IPS-15b (cell line): ENCODE measurements around the gene LPIN2.
"Not testable (repeated sequence)": the region's sequence is repeated elsewhere in the genome, so short reads cannot be mapped to it uniquely, and the experiment has no call there.

Experiments
- H3K27me3 ChIP-seq: one replicate; pipeline ENCODE4 v1.6.1; 2013; ENCODE audit warnings: low read length; ENCODE audit not compliant: control insufficient read depth, insufficient read depth
- H3K36me3 ChIP-seq: one replicate; pipeline ENCODE4 v1.6.1; 2013; ENCODE audit warnings: low read length; ENCODE audit not compliant: control insufficient read depth, insufficient read depth
- H3K4me1 ChIP-seq: one replicate; pipeline ENCODE4 v1.6.1; 2013; ENCODE audit warnings: mild to moderate bottlenecking, low read length; ENCODE audit not compliant: control insufficient read depth, insufficient read depth
- H3K4me3 ChIP-seq: one replicate; pipeline ENCODE4 v1.5.1; 2013; ENCODE audit warnings: low read depth, low read length
- H3K9ac ChIP-seq: one replicate; pipeline ENCODE4 v1.6.1; 2013; ENCODE audit warnings: low read depth, mild to moderate bottlenecking, low read length
- H3K9me3 ChIP-seq: one replicate; pipeline ENCODE4 v1.6.1; 2013; ENCODE audit warnings: mild to moderate bottlenecking, low read length; ENCODE audit not compliant: control insufficient read depth, insufficient read depth

The LPIN2 gene

GRCh38 chr18:3040881-3041280, 27.9 kb upstream of the LPIN2 start:
- Histone ChIP-seq H3K36me3 (no peaks in the 10 kb centered on the region), H3K9me3 (no peaks in the 10 kb centered on the region), H3K4me1 (peaks cover 2% of the 10 kb centered on the region), H3K9ac (no peak overlapping the region), H3K27me3 (no peaks in the 10 kb centered on the region), H3K4me3 (no peak overlapping the region)

GRCh38 chr18:3040173-3040572, 27.2 kb upstream of the LPIN2 start:
- H3K4me3 ChIP-seq: no peak overlapping the region
- H3K36me3 ChIP-seq: no peaks in the 10 kb centered on the region
- H3K4me1 ChIP-seq: peaks cover 2% of the 10 kb centered on the region
- no peaks in the 10 kb centered on the region for H3K9me3 ChIP-seq
- H3K9ac ChIP-seq: no peak overlapping the region
- H3K27me3 ChIP-seq: no peaks in the 10 kb centered on the region

GRCh38 chr18:3037423-3037915, 24.5 kb upstream of the LPIN2 start:
- no peaks in the 10 kb centered on the region for H3K27me3 ChIP-seq
- H3K36me3 ChIP-seq: no peaks in the 10 kb centered on the region
- no peak overlapping the region for H3K9ac ChIP-seq
- no peak overlapping the region for H3K4me3 ChIP-seq
- peaks cover 2% of the 10 kb centered on the region for H3K4me1 ChIP-seq
- no peaks in the 10 kb centered on the region for H3K9me3 ChIP-seq

GRCh38 chr18:3036108-3036507, 23.2 kb upstream of the LPIN2 start:
- Histone ChIP-seq H3K27me3 (no peaks in the 10 kb centered on the region), H3K36me3 (no peaks in the 10 kb centered on the region), H3K9ac (no peak overlapping the region), H3K4me3 (no peak overlapping the region), H3K9me3 (no peaks in the 10 kb centered on the region), H3K4me1 (no peaks in the 10 kb centered on the region)

GRCh38 chr18:3035635-3036034, 22.7 kb upstream of the LPIN2 start:
- Histone ChIP-seq H3K9ac (no peak overlapping the region), H3K9me3 (no peaks in the 10 kb centered on the region), H3K27me3 (no peaks in the 10 kb centered on the region), H3K36me3 (no peaks in the 10 kb centered on the region), H3K4me1 (no peaks in the 10 kb centered on the region), H3K4me3 (no peak overlapping the region)

- Histone ChIP-seq H3K9me3 (no peaks in the 10 kb centered on the region), H3K4me3 (no peak overlapping the region), H3K36me3 (no peaks in the 10 kb centered on the region), H3K4me1 (no peaks in the 10 kb centered on the region), H3K9ac (no peak overlapping the region), H3K27me3 (no peaks in the 10 kb centered on the region)
These were observed 19.8 kb upstream of the LPIN2 start for GRCh38 chr18:3032721-3033120.

- Histone ChIP-seq H3K4me1 (peaks cover 3% of the 10 kb centered on the region), H3K27me3 (no peaks in the 10 kb centered on the region), H3K9me3 (no peaks in the 10 kb centered on the region), H3K36me3 (no peaks in the 10 kb centered on the region), H3K4me3 (no peak overlapping the region), H3K9ac (no peak overlapping the region)
These were observed 16.4 kb upstream of the LPIN2 start for GRCh38 chr18:3029215-3029952.

- H3K4me1 ChIP-seq, H3K27me3 ChIP-seq, H3K36me3 ChIP-seq, H3K9ac ChIP-seq, H3K4me3 ChIP-seq, H3K9me3 ChIP-seq: not testable (repeated sequence)
These were observed 15.2 kb upstream of the LPIN2 start for GRCh38 chr18:3028115-3028514.

- Histone ChIP-seq H3K36me3 (no peaks in the 10 kb centered on the region), H3K9ac (no peak overlapping the region), H3K9me3 (no peaks in the 10 kb centered on the region), H3K4me3 (no peak overlapping the region), H3K4me1 (peaks cover 3% of the 10 kb centered on the region), H3K27me3 (no peaks in the 10 kb centered on the region)
These were observed 14.5 kb upstream of the LPIN2 start for GRCh38 chr18:3027370-3027891.

- Histone ChIP-seq H3K4me1 (peaks cover 3% of the 10 kb centered on the region), H3K27me3 (no peaks in the 10 kb centered on the region), H3K9me3 (no peaks in the 10 kb centered on the region), H3K9ac (no peak overlapping the region), H3K36me3 (no peaks in the 10 kb centered on the region), H3K4me3 (no peak overlapping the region)
These were observed 12.6 kb upstream of the LPIN2 start for GRCh38 chr18:3025544-3025943.

GRCh38 chr18:3023603-3024002, 10.7 kb upstream of the LPIN2 start:
- H3K4me1 ChIP-seq, H3K9me3 ChIP-seq, H3K27me3 ChIP-seq, H3K36me3 ChIP-seq, H3K4me3 ChIP-seq, H3K9ac ChIP-seq: not testable (repeated sequence)

GRCh38 chr18:3016585-3017297, 3.8 kb upstream of the LPIN2 start:
- H3K27me3 ChIP-seq: peaks cover 3% of the 10 kb centered on the region
- no peaks in the 10 kb centered on the region for H3K36me3 ChIP-seq
- H3K4me3 ChIP-seq: no peak overlapping the region
- peaks cover 3% of the 10 kb centered on the region for H3K4me1 ChIP-seq
- H3K9ac ChIP-seq: no peak overlapping the region
- no peaks in the 10 kb centered on the region for H3K9me3 ChIP-seq
